HCT116 (cell line): ENCODE measurements around the gene TMEM14A. TPM values are rescaled to one million over a fixed set of nuclear protein-coding genes. Genes with fewer than 3 reads are reported as not detected.

Source experiments
- ATAC-seq: fragments of 200-7000 bp; cut with Tn5 transposase; 2 replicates; pipeline ENCODE4 v1.9.1; 2020; ENCODE audit warnings: mild to moderate bottlenecking, moderate library complexity
- BruUV-seq: library from RNA; stranded (reverse); fragments of 400-500 nt; replicated peaks from 2 replicates; lab custom pipeline; 2021; lab: Mats Ljungman, UMichigan
- CTCF ChIA-PET: fragments of 300-600 bp; sonication (Branson Sonifier 250); formaldehyde crosslinking; loops from one replicate; lab custom pipeline; 2021; ENCODE audit warnings: antibody characterized with exemption; lab: Charles Lee
- POLR2A ChIA-PET: fragments of 300-600, 350-600 bp; sonication (Branson Sonifier 250); formaldehyde crosslinking; loops from one replicate; lab custom pipeline; 2021; ENCODE audit warnings: antibody characterized with exemption; lab: Charles Lee
- RAD21 ChIA-PET, 2 experiments: fragments of 300-600 bp; sonication (Branson Sonifier 250); formaldehyde crosslinking; loops; one replicate each; lab custom pipeline; 2023; ENCODE audit warnings: low total read pairs in 2 of 2; ENCODE audit not compliant: uncharacterized antibody in 2 of 2, unreplicated experiment in 2 of 2, low non-redundant PET in 1 of 2; lab: Charles Lee
- DNase-seq: peaks from one replicate; pipeline ENCODE4 v3.0.0-alpha.2; 2010; ENCODE audit warnings: low read depth, low spot score
- H2AFZ ChIP-seq: fragments of 200-600 bp; shearing (Covaris generic), sonication (generic); 2 replicates; pipeline ENCODE4 v1.6.1; 2017; ENCODE audit warnings: low read depth, mixed run types, mixed read lengths, antibody characterized with exemption, low read length; ENCODE audit not compliant: poor library complexity, severe bottlenecking
- H3K27ac ChIP-seq: 2 replicates; pipeline ENCODE4 v1.5.1; 2012; ENCODE audit warnings: low read depth, low read length
- H3K27me3 ChIP-seq: fragments of 200-600 bp; sonication (generic); 2 replicates; pipeline ENCODE4 v1.6.1; 2016; ENCODE audit warnings: mixed run types, low read length, mixed read lengths; ENCODE audit not compliant: insufficient read depth
- H3K36me3 ChIP-seq, 2 experiments: fragments of 200-500 bp in 1 of 2; fragments of 200-600 bp in 1 of 2; sonication (Bioruptor generic) in 1 of 2; sonication (generic) in 1 of 2; 2 replicates each; pipeline versions ENCODE4 v1.5.1 to v1.6.1; 2014 to 2016; ENCODE audit warnings: low read length in 2 of 2, inconsistent platforms in 1 of 2, mixed read lengths in 1 of 2, mixed run types in 1 of 2; ENCODE audit not compliant: insufficient read depth in 2 of 2, control insufficient read depth in 1 of 2
- H3K4me1 ChIP-seq, 2 experiments: fragments of 200-600 bp in 1 of 2; sonication (generic) in 1 of 2; 2 replicates each; pipeline versions ENCODE4 v1.5.1 to v1.6.1; 2012 to 2017; ENCODE audit warnings: low read length in 2 of 2, inconsistent platforms in 1 of 2, mild to moderate bottlenecking in 1 of 2, mixed read lengths in 1 of 2, mixed run types in 1 of 2, moderate library complexity in 1 of 2; ENCODE audit not compliant: insufficient read depth in 2 of 2, control insufficient read depth in 1 of 2
- H3K4me2 ChIP-seq: fragments of 200-600 bp; sonication (generic); 2 replicates; pipeline ENCODE4 v1.6.1; 2017; ENCODE audit warnings: mixed run types, low read length, mixed read lengths
- H3K4me3 ChIP-seq, 2 experiments: fragments of 200-600 bp in 1 of 2; sonication (generic) in 1 of 2; replicated peaks in 1 of 2; 2 replicates each; pipeline ENCODE4 v1.5.1; 2011 to 2016; ENCODE audit warnings: low read length in 2 of 2, control low read depth in 1 of 2, low read depth in 1 of 2, mild to moderate bottlenecking in 1 of 2, mixed read lengths in 1 of 2, mixed run types in 1 of 2
- H3K79me2 ChIP-seq: fragments of 200-600 bp; sonication (generic); 2 replicates; pipeline ENCODE4 v1.6.1; 2017; ENCODE audit warnings: mild to moderate bottlenecking, mixed run types, low read length, moderate library complexity, mixed read lengths; ENCODE audit not compliant: insufficient read depth
- H3K9ac ChIP-seq: fragments of 200-600 bp; sonication (generic); 2 replicates; pipeline ENCODE4 v1.6.1; 2016; ENCODE audit warnings: low read length, mixed read lengths
- H3K9me2 ChIP-seq: fragments of 200-600 bp; sonication (generic), shearing (Covaris generic); 2 replicates; pipeline ENCODE4 v1.6.1; 2017; ENCODE audit warnings: mixed run types, mild to moderate bottlenecking, moderate library complexity; ENCODE audit not compliant: insufficient read depth
- H3K9me3 ChIP-seq, 2 experiments: fragments of 200-500 bp in 1 of 2; fragments of 200-600 bp in 1 of 2; sonication (Bioruptor generic) in 1 of 2; sonication (generic) in 1 of 2; 2 replicates each; pipeline ENCODE4 v1.6.1; 2014 to 2017; ENCODE audit warnings: low read length in 2 of 2, mixed read lengths in 2 of 2, inconsistent platforms in 1 of 2, low read depth in 1 of 2, mild to moderate bottlenecking in 1 of 2, mixed run types in 1 of 2, moderate library complexity in 1 of 2; ENCODE audit not compliant: control insufficient read depth in 1 of 2, insufficient read depth in 1 of 2
- H4K20me1 ChIP-seq: fragments of 200-600 bp; sonication (generic), shearing (Covaris generic); 2 replicates; pipeline ENCODE4 v1.6.1; 2017; ENCODE audit warnings: mixed run types, mild to moderate bottlenecking, moderate library complexity; ENCODE audit not compliant: insufficient read depth
- CBX3 ChIP-seq: IDR thresholded peaks from 2 replicates; pipeline ENCODE4 v1.6.1; 2012; ENCODE audit warnings: low read depth
- EGR1 ChIP-seq: IDR thresholded peaks from 2 replicates; pipeline ENCODE4 v1.6.1; 2012; ENCODE audit warnings: low read depth
- EZH2 ChIP-seq: fragments of 200-600 bp; sonication (generic); IDR thresholded peaks from 2 replicates; pipeline ENCODE4 v1.6.1; 2017; ENCODE audit warnings: antibody characterized with exemption, mixed run types
- JUND ChIP-seq: IDR thresholded peaks from 2 replicates; pipeline ENCODE4 v1.6.1; 2012
- RAD21 ChIP-seq: IDR thresholded peaks from 2 replicates; pipeline ENCODE4 v1.6.1; 2012; ENCODE audit warnings: low read depth, mild to moderate bottlenecking
- SP1 ChIP-seq: IDR thresholded peaks from 2 replicates; pipeline ENCODE4 v1.6.1; 2012; ENCODE audit warnings: low read depth
- ZBTB33 ChIP-seq: IDR thresholded peaks from 2 replicates; pipeline ENCODE4 v1.6.1; 2011; ENCODE audit warnings: mild to moderate bottlenecking, low read length, moderate library complexity; ENCODE audit not compliant: insufficient replicate concordance; ENCODE audit errors: extremely low read depth
- intact Hi-C: fragments of 100-400 bp; cut with micrococcal nuclease; formaldehyde crosslinking; loops from 2 replicates; pipeline ENCODE4 v1.10.0; 2022
- total RNA-seq: library from RNA; stranded (reverse); gene quantifications from one replicate; pipeline ENCODE4 v1.2.1, GENCODE V29; 2021; ENCODE audit not compliant: unreplicated experiment

TMEM14A gene
- total RNA-seq, 1 experiment from 2014 or later, result 51.5 TPM

DNA sequence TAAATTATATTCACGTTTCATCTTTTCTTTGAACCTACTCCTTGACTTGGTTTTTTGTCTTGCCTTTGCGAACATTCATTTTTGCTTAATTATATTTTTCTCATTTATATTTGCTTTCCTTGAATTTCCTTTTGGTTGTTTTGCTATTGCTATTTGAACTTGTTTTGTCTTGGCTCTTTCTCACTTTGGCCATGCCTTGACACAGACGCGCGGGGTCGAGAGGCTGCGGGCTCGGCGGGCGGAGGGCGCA, 7.1 kb upstream of the TMEM14A start:
- BruUV-seq, result no TSS peak
- RAD21 ChIA-PET, result interaction anchor here in 1 of 2 experiments (0.7 kb wide), 1 partner anchor 256 kb away, joined by 4 read pairs; no protein-coding TSS in a partner anchor
- CTCF ChIA-PET, result interaction anchor here (1.3 to 3.5 kb wide), 5 partner anchors 12 to 378 kb away, joined by 6 to 20 read pairs (median 13); partner anchors contain the start of gene EFHC1
- Histone ChIP-seq H3K4me3 (peak overlapping the region; percentile 45 to 62), H3K9me2 (no peaks in the 10 kb centered on the region), H3K36me3 (no peaks in the 10 kb centered on the region), H3K27ac (no peak overlapping the region), H3K4me2 (peak overlapping the region; percentile 94), H3K4me1 (peaks cover 5 to 21% of the 10 kb centered on the region in 2 experiments; a peak in 3 of 4 replicates), H3K79me2 (no peaks in the 10 kb centered on the region), H2AFZ (peak overlapping the region; percentile 92), H4K20me1 (no peaks in the 10 kb centered on the region), H3K9ac (peak overlapping the region; percentile 53), H3K9me3 (no peaks in the 10 kb centered on the region), H3K27me3 (no peaks in the 10 kb centered on the region)
- POLR2A ChIA-PET, result no interaction called here
- DNase-seq (no peak), ATAC-seq (no peak)
- TF ChIP-seq ZBTB33 (no peak), EGR1 (no peak), JUND (no peak), CBX3 (no peak), SP1 (no peak), RAD21 (no peak), EZH2 (no peak)
- intact Hi-C loops, result loop anchor here (1.0 to 5.0 kb wide), 5 partner anchors 162 to 501 kb away; partner anchors contain the start of gene MCM3
